ENCODE results near the gene ERBB4.

The ERBB4 gene

DNA sequence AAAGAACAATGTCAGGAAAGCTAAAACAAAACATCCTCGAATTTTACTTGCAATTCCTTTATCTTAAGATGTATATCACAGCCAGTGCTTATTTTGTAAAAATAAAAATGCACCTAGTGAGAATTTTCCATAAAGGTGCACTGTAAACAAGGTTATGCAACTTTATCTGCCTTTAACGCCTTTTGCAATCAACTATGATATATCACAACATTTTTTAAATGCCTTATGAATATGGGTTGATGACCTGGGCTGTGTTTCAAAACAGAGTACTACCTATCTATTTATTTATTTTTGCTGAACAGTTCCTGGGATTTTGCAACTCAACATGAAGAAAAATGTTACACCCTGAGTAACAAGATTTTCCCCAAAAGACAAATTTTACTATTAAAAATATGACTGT, 1112.4 kb downstream of the ERBB4 start:
- Histone ChIP-seq H3K23ac (ENCODE audit: low read depth, low read length, poor library complexity) (no peak overlapping the region), H3K36me3 (replicated peaks in 1 of 2; ENCODE audit: control insufficient read depth in 2 of 2, insufficient read depth in 2 of 2, low read length in 2 of 2) (no peaks in the 10 kb centered on the region), H3K9me3 (replicated peaks in 1 of 2; ENCODE audit: control insufficient read depth in 2 of 2, insufficient read depth in 1 of 2, low read depth in 1 of 2, low read length in 2 of 2) (no peaks in the 10 kb centered on the region), H3K79me1 (ENCODE audit: low read depth, low read length) (no peaks in the 10 kb centered on the region), H2BK120ac (ENCODE audit: low read depth, low read length) (no peak overlapping the region), H3K14ac (ENCODE audit: low read length) (no peak overlapping the region), H3K4me2 (ENCODE audit: insufficient read depth, low read length, poor library complexity, severe bottlenecking) (no peak overlapping the region), H2BK15ac (ENCODE audit: low read length) (no peak overlapping the region), H3K4ac (ENCODE audit: low read length) (no peak overlapping the region), H4K8ac (ENCODE audit: low read depth, low read length) (no peak overlapping the region), H3K9ac (ENCODE audit: low read depth, low read length, poor library complexity) (no peak overlapping the region), H2AFZ (ENCODE audit: low read length) (no peak overlapping the region), H3K4me3 (ENCODE audit: low read length in 2 of 2) (no peak overlapping the region), H3K27ac (replicated peaks; ENCODE audit: low read length) (no peak overlapping the region), H3K18ac (ENCODE audit: low read length) (no peak overlapping the region), H2AK5ac (ENCODE audit: low read depth, low read length) (no peak overlapping the region), H2BK12ac (ENCODE audit: low read length) (no peak overlapping the region), H3K27me3 (ENCODE audit: control insufficient read depth in 3 of 3, insufficient read depth in 3 of 3, low read depth in 1 of 3, low read length in 3 of 3) (no peaks in the 10 kb centered on the region), H3K4me1 (ENCODE audit: control insufficient read depth in 2 of 2, insufficient read depth in 1 of 2, low read depth in 1 of 2, low read length in 2 of 2) (peaks cover 0 to 3% of the 10 kb centered on the region in 2 donors), H4K91ac (ENCODE audit: low read depth, low read length, poor library complexity) (no peak overlapping the region), H2BK5ac (ENCODE audit: low read length) (no peak overlapping the region)
- WGBS, 2 donors (ENCODE audit: extremely low coverage in 2 of 2, insufficient read length in 2 of 2, insufficient replicate concordance in 1 of 2): no CpG with 5 or more reads among the region's 2 CpGs
- DNase-seq (ENCODE audit: low spot score): no peak

DNA sequence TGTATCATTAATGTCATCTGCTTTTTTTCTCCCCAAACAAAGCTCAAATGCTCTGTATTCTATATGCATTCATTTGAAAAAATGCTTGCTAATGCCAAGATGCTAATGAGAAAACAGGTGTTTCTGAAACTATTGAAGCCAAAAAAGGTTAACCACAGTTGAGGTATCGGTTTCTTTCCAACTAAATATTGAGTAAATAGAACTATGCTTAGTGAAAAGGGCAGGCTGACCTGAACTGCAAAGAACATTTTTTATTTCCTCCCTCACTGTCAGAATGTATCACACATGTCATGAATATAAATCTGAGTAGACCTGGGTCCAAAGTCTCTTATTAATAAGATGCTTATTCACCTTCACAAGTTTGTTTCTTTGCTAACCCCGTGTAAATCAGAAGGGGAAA, 1115.6 kb downstream of the ERBB4 start:
- no peak overlapping the region for H4K91ac ChIP-seq (ENCODE audit: low read depth, low read length, poor library complexity)
- H3K14ac ChIP-seq (ENCODE audit: low read length): no peak overlapping the region
- H2BK5ac ChIP-seq (ENCODE audit: low read length): no peak overlapping the region
- H3K9ac ChIP-seq (ENCODE audit: low read depth, low read length, poor library complexity): no peak overlapping the region
- no peak overlapping the region for H3K23ac ChIP-seq (ENCODE audit: low read depth, low read length, poor library complexity)
- H3K4ac ChIP-seq (ENCODE audit: low read length): no peak overlapping the region
- no peak overlapping the region for H2BK120ac ChIP-seq (ENCODE audit: low read depth, low read length)
- no peak overlapping the region for H2AK5ac ChIP-seq (ENCODE audit: low read depth, low read length)
- H3K18ac ChIP-seq (ENCODE audit: low read length): no peak overlapping the region
- WGBS, 2 donors (ENCODE audit: extremely low coverage in 2 of 2, insufficient read length in 2 of 2, insufficient replicate concordance in 1 of 2): no CpG with 5 or more reads among the region's 2 CpGs
- no peaks in the 10 kb centered on the region for H3K9me3 ChIP-seq (replicated peaks in 1 of 2; ENCODE audit: control insufficient read depth in 2 of 2, insufficient read depth in 1 of 2, low read depth in 1 of 2, low read length in 2 of 2)
- H2AFZ ChIP-seq (ENCODE audit: low read length): no peak overlapping the region
- H2BK15ac ChIP-seq (ENCODE audit: low read length): no peak overlapping the region
- no peaks in the 10 kb centered on the region for H3K27me3 ChIP-seq (ENCODE audit: control insufficient read depth in 3 of 3, insufficient read depth in 3 of 3, low read depth in 1 of 3, low read length in 3 of 3)
- no peak for DNase-seq (ENCODE audit: low spot score)
- peaks cover 0 to 3% of the 10 kb centered on the region in 2 donors for H3K4me1 ChIP-seq (ENCODE audit: control insufficient read depth in 2 of 2, insufficient read depth in 1 of 2, low read depth in 1 of 2, low read length in 2 of 2)
- no peaks in the 10 kb centered on the region for H3K36me3 ChIP-seq (replicated peaks in 1 of 2; ENCODE audit: control insufficient read depth in 2 of 2, insufficient read depth in 2 of 2, low read length in 2 of 2)
- H4K8ac ChIP-seq (ENCODE audit: low read depth, low read length): no peak overlapping the region
- H3K4me3 ChIP-seq (ENCODE audit: low read length in 2 of 2): no peak overlapping the region
- no peak overlapping the region for H2BK12ac ChIP-seq (ENCODE audit: low read length)
- H3K27ac ChIP-seq (replicated peaks; ENCODE audit: low read length): no peak overlapping the region
- H3K79me1 ChIP-seq (ENCODE audit: low read depth, low read length): no peaks in the 10 kb centered on the region
- H3K4me2 ChIP-seq (ENCODE audit: insufficient read depth, low read length, poor library complexity, severe bottlenecking): no peak overlapping the region

DNA sequence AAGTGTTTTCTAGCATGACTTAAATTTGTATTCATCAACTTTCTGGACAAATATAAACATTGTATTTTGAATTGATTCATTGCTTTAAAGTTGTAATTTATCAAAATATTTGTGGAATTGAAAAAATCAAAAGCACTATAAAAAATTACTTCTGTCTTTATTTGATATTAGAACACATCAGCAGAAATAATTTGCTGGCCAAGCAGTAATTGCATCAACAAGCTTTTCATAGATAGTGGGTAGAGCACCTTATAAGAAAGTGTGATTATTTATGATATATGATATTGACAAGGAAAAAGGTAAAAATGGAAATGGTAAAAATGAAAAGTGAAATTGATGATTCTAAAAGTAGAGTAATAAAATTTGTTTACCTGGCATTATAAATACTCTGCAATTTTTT, 1121.1 kb downstream of the ERBB4 start:
- Histone ChIP-seq H3K27ac (replicated peaks; ENCODE audit: low read length) (no peak overlapping the region), H3K9me3 (replicated peaks in 1 of 2; ENCODE audit: control insufficient read depth in 2 of 2, insufficient read depth in 1 of 2, low read depth in 1 of 2, low read length in 2 of 2) (peaks cover 0 to 5% of the 10 kb centered on the region in 2 donors), H2BK120ac (ENCODE audit: low read depth, low read length) (no peak overlapping the region), H2BK15ac (ENCODE audit: low read length) (no peak overlapping the region), H4K8ac (ENCODE audit: low read depth, low read length) (no peak overlapping the region), H3K14ac (ENCODE audit: low read length) (no peak overlapping the region), H2BK5ac (ENCODE audit: low read length) (no peak overlapping the region), H2AK5ac (ENCODE audit: low read depth, low read length) (no peak overlapping the region), H2AFZ (ENCODE audit: low read length) (no peak overlapping the region), H3K4me3 (ENCODE audit: low read length in 2 of 2) (no peak overlapping the region), H3K79me1 (ENCODE audit: low read depth, low read length) (no peaks in the 10 kb centered on the region), H2BK12ac (ENCODE audit: low read length) (no peak overlapping the region), H3K18ac (ENCODE audit: low read length) (no peak overlapping the region), H3K23ac (ENCODE audit: low read depth, low read length, poor library complexity) (no peak overlapping the region), H3K4ac (ENCODE audit: low read length) (no peak overlapping the region), H3K9ac (ENCODE audit: low read depth, low read length, poor library complexity) (no peak overlapping the region), H3K4me1 (ENCODE audit: control insufficient read depth in 2 of 2, insufficient read depth in 1 of 2, low read depth in 1 of 2, low read length in 2 of 2) (peaks cover 0 to 2% of the 10 kb centered on the region in 2 donors), H3K27me3 (ENCODE audit: control insufficient read depth in 3 of 3, insufficient read depth in 3 of 3, low read depth in 1 of 3, low read length in 3 of 3) (no peaks in the 10 kb centered on the region), H3K4me2 (ENCODE audit: insufficient read depth, low read length, poor library complexity, severe bottlenecking) (no peak overlapping the region), H3K36me3 (replicated peaks in 1 of 2; ENCODE audit: control insufficient read depth in 2 of 2, insufficient read depth in 2 of 2, low read length in 2 of 2) (no peaks in the 10 kb centered on the region), H4K91ac (ENCODE audit: low read depth, low read length, poor library complexity) (no peak overlapping the region)
- DNase-seq (ENCODE audit: low spot score): no peak

DNA sequence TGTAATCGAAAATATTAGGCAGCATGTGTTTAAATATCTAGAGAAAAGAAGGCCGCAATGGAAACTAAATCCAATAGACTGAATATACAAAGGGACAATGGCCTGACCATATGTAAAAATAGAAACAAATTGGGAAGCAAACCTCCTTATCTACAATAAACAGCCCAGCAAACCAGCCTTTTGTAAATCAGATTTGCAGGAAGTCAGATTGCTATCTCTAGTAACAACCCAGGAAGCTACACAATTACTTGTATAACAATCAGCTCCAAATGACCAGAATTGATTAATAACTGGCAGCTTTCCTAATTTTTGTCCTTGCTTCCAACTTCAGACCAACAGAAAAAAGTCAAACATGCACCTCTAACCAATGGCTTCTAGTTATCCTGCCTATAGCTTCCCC, 1122.2 kb downstream of the ERBB4 start:
- H3K4me1 ChIP-seq (ENCODE audit: control insufficient read depth in 2 of 2, insufficient read depth in 1 of 2, low read depth in 1 of 2, low read length in 2 of 2): peaks cover 0 to 2% of the 10 kb centered on the region in 2 donors
- no peaks in the 10 kb centered on the region for H3K36me3 ChIP-seq (replicated peaks in 1 of 2; ENCODE audit: control insufficient read depth in 2 of 2, insufficient read depth in 2 of 2, low read length in 2 of 2)
- H2AK5ac ChIP-seq (ENCODE audit: low read depth, low read length): no peak overlapping the region
- H4K8ac ChIP-seq (ENCODE audit: low read depth, low read length): no peak overlapping the region
- no peak overlapping the region for H4K91ac ChIP-seq (ENCODE audit: low read depth, low read length, poor library complexity)
- H3K14ac ChIP-seq (ENCODE audit: low read length): no peak overlapping the region
- no peaks in the 10 kb centered on the region for H3K79me1 ChIP-seq (ENCODE audit: low read depth, low read length)
- H2BK15ac ChIP-seq (ENCODE audit: low read length): no peak overlapping the region
- no peak overlapping the region for H3K9ac ChIP-seq (ENCODE audit: low read depth, low read length, poor library complexity)
- no peak overlapping the region for H3K18ac ChIP-seq (ENCODE audit: low read length)
- H2BK5ac ChIP-seq (ENCODE audit: low read length): no peak overlapping the region
- no peak overlapping the region for H2BK12ac ChIP-seq (ENCODE audit: low read length)
- no peak overlapping the region for H3K4ac ChIP-seq (ENCODE audit: low read length)
- no peak overlapping the region for H3K4me3 ChIP-seq (ENCODE audit: low read length in 2 of 2)
- H3K27ac ChIP-seq (replicated peaks; ENCODE audit: low read length): no peak overlapping the region
- peaks cover 0 to 5% of the 10 kb centered on the region in 2 donors for H3K9me3 ChIP-seq (replicated peaks in 1 of 2; ENCODE audit: control insufficient read depth in 2 of 2, insufficient read depth in 1 of 2, low read depth in 1 of 2, low read length in 2 of 2)
- H3K27me3 ChIP-seq (ENCODE audit: control insufficient read depth in 3 of 3, insufficient read depth in 3 of 3, low read depth in 1 of 3, low read length in 3 of 3): no peaks in the 10 kb centered on the region
- no peak overlapping the region for H3K4me2 ChIP-seq (ENCODE audit: insufficient read depth, low read length, poor library complexity, severe bottlenecking)
- DNase-seq (ENCODE audit: low spot score): no peak
- no CpG with 5 or more reads among the region's 2 CpGs for WGBS, 2 donors (ENCODE audit: extremely low coverage in 2 of 2, insufficient read length in 2 of 2, insufficient replicate concordance in 1 of 2)
- no peak overlapping the region for H2BK120ac ChIP-seq (ENCODE audit: low read depth, low read length)
- H2AFZ ChIP-seq (ENCODE audit: low read length): no peak overlapping the region
- no peak overlapping the region for H3K23ac ChIP-seq (ENCODE audit: low read depth, low read length, poor library complexity)

All from neuronal stem cell (in vitro differentiated cells).